C4-2B (cell line): ENCODE data around the gene SKP1.

Experiments
- H3K27ac ChIP-seq: fragments of 450-650 bp; 2 replicates; pipeline ENCODE4 v1.5.1; 2017
- CTCF ChIP-seq: fragments of 450-650 bp; conservative IDR thresholded peaks from 2 replicates; pipeline ENCODE4 v1.5.1; 2017; ENCODE audit warnings: mild to moderate bottlenecking
- ZFX ChIP-seq: fragments of 450-650 bp; IDR thresholded peaks from 2 replicates; pipeline ENCODE4 v1.6.1; 2017

Gene SKP1

DNA sequence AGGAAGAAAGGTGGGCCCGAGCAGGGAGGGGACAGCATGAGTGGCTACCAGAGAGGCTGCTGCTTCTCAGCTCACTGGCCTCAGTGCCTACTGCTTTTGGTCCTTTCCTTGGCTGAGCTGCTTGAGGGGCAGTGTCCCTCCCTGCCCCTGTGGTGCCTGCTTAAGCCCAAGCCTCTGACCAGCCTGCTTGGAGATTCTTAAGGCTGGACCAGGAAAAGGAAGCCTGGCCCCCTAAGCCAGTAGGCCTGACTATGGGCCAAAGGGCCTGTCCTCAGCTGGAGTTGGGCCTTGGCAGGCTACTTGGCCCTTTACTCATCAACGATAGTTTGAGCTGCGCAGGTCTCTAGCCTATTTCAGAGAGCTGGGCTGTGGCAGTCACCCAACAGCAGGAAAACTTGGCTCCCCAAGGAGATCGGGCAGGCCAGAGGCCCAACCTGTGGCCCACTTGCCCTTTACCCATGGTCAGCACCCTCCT, 37.3 kb downstream of the SKP1 start:
- no peak overlapping the region for H3K27ac ChIP-seq
- no peak for TF ChIP-seq CTCF
- TF ChIP-seq ZFX = no peak

DNA sequence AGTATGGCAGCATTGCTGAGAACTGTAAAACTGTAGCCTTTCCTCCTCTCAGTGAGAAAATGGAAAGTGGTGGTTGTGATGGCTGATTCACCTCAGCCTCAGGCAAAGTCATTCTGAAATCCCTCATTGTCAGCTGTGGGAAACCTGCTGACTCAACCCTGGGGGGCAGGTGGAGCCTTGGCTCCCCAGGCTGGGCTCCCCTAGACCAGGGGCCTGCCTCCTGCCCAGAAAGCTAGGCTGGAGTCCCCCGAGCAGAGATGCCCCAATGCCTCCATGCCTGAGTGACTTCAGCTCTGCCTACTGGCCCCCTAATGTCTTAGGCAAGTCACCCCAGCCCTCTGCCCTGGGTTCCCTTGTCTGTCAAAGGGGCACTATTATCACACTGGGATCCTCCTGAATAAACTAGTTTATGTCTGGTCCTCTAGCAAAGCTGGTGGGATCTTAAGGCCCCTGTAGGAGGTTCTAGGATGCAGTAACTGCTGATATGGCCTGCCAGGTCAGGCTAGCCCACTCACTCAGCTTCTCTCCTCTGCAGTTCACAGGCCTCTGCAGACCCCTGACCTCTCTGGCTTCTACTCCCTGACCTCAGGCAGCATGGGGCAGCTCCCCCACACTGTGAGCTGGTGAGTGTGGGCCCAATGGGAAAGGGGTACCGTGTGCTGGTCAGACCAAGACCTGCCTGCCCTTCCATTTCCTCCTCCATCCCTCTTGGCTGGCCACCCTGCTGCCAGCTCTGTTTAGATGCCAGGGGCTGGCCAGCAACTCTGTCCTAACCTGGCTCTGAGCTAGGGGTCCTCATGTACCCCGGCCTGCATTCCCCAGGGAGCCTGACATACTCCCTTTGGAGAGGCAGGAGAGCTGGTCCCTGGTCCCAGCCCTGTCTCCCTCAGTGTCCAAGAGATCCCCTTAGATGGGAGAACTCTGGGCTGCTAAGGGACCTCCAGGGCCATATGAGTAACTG, 38.1 kb downstream of the SKP1 start:
- no peak for TF ChIP-seq ZFX
- no peak for TF ChIP-seq CTCF
- no peak overlapping the region for H3K27ac ChIP-seq

DNA sequence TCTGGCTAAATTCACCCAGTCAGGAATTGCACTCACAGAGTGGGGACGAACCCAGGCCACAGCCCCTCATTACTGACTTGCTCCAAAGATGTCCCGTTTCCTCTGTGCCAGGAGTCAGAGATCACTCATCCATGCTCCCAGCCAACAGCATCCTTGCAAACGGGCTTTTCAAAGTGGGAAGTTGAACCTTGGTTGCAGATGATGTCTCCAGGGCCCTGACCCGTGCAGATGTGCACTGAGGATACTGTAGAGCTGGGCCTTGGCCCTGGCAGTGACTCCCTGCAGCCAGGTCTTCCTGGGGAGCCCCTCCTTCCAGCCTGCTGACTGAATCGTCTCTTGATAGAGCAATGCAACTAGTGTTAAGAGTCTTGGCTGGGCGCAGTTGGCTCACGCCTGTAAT, 40.0 kb downstream of the SKP1 start:
- H3K27ac ChIP-seq = no peak overlapping the region
- TF ChIP-seq ZFX = no peak
- no peak for TF ChIP-seq CTCF

GRCh38 chr5:134136221-134136631, 40.5 kb downstream of the SKP1 start:
- no peak for TF ChIP-seq ZFX
- H3K27ac ChIP-seq = no peak overlapping the region

GRCh38 chr5:134135091-134135655, 41.6 kb downstream of the SKP1 start:
- TF ChIP-seq CTCF (no peak), ZFX (no peak)
- H3K27ac ChIP-seq = no peak overlapping the region

- TF ChIP-seq CTCF (no peak), ZFX (no peak)
- no peak overlapping the region for H3K27ac ChIP-seq
These were observed 42.7 kb downstream of the SKP1 start for GRCh38 chr5:134133995-134134541.

DNA sequence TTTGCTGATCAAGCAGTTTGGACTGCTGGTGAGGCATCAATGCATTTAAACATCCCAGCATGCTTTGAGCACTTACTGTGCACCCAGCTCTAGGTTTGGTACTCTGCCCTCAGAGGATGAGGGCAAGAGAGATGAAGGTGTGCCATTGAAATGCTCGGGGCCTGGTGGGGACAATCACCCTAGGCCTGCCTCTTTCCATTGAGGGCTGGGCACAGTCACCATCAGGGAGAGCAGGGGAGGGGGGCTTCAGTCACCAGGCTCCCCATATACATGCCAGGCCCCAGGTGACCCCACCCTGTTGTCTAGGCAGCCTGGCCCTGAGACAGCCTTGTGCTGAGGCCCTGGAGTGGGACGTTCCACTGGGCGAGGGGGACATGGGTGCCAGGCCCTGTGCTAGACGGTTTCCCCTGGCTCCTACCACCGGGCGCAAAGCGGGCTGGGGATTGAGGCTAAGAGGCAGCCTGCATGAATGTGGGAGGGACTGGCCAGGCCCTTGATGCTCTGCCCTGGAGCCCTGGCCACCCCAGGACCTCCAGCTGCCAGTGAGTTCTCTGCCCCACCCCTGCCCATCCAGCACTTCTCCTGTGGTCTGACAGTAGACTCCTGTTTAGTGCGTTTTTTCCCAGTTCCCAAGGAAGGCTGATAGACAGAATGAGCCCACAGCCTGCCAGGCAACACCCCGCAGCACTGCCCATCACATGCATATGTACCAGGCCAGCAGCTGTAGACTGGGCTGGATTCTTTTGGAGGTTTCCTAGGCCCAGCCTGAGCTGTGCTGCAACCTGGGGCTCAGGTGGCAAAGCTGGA, 43.4 kb downstream of the SKP1 start:
- TF ChIP-seq CTCF (no peak), ZFX (no peak)
- no peak overlapping the region for H3K27ac ChIP-seq
